Activated CD4-positive, alpha-beta T cell treated with anti-CD3 and anti-CD28 coated beads, Interleukin-2, Interleukin-4, amounts not matched to agents 100 ng/mL and 50 ng/mL, durations not matched to agents 16 hours and 8 hours (primary cell): ENCODE data around the gene METTL9.
"Not testable (repeated sequence)": the region's sequence is repeated elsewhere in the genome, so short reads cannot be mapped to it uniquely, and the experiment has no call there.

Experiments used
- DNase-seq: peaks from one replicate; pipeline ENCODE4 v3.0.0-alpha.2; 2020; ENCODE audit warnings: low spot score

Gene METTL9

DNA sequence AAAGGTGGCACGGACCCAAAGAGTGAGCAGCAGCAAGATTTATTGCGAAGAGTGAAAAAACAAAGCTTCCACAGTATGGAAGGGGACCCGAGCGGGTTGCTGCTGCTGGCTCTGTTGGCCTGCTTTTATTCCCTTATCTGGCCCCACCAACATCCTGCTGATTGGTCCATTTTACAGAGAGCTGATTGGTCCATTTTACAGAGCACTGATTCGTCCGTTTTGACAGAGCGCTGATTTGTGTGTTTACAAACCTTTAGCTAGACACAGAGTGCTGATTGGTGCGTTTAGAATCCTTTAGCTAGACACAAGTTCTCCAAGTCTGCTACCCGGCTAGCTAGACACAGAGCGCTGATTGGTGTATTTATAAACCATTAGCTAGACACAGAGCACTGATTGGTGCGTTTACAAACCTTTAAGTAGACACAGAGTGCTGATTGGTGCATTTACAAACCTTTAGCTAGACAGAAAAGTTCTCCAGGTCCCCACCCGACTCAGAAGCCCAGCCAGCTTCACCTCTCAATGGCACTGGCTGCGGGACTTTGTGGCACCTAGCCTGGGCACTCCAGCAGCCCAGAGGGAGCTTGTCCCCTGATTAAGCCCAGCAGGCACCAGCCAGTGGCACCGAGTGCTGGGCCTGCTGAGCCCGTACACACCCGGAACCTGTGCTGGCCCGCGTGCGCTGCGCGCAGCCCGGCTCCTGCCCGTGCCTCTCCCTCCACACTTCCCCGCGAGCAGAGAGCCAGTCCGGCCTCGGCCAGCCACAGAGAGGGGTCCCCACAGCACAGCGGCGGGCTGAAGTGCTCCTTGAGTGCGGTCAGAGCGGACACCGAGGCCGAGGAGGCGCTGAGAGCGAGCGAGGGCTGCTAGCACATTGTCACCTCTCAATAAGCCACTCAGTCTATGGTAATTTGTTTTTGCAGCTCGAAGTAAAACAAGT, 37.9 kb downstream of the METTL9 start:
- DNase-seq, result no peak

DNA sequence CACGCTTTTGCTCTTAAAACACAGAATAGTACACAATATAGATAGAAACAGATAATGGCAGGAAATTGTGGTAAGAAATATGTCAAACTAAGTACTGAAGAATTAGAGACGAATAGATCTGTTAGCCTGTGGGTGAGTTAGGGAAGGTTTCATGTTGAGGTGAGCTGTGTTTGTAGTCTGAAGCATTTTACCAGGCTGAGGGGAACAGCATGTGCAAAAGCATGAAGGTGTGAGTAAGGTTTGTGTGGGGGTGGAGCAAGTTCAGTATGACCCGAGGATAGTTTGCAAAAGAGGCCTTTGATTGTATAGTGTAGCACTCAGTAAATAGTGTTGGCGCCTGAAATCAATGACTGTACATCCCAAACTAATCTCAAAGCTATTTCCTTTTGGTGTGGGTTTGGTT, 39.2 kb downstream of the METTL9 start:
- DNase-seq, result peak; percentile 57

DNA sequence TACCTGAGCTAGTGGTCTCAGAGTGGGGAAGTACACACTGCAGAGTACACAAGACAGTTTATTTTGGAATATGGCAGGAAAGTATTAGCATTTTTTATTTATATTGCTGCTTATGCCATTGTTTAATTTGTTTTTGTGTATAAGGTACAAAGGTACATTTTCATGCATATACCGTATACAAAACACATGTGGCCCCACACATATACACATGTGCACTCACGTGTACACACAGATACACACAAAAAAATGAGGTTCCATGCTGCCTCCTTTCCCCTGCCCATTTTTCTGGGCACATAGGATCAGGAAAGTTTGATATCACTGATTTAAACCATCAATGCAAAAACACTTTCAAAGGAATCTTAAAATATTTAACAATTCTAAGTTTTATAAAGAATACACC, 40.1 kb downstream of the METTL9 start:
- DNase-seq, result no peak

DNA sequence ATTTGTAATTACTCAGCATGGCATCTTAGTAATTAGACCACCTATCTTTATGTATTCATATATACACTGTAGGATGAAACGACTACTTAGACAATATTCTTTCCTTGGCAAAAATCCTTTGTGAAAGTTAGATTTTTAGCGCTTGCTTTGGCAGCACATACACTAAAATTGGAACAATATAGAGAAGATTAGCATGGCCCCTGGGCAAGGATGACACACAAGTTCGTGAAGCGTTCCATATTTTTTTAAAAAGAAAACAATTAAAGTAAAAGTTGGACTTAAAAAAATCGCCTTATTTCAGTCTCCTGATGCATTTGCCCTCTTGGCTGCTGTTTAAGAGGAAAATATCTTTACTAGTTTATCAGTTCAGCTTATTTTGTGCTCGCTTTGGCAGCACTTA, 42.5 kb downstream of the METTL9 start:
- no peak for DNase-seq

DNA sequence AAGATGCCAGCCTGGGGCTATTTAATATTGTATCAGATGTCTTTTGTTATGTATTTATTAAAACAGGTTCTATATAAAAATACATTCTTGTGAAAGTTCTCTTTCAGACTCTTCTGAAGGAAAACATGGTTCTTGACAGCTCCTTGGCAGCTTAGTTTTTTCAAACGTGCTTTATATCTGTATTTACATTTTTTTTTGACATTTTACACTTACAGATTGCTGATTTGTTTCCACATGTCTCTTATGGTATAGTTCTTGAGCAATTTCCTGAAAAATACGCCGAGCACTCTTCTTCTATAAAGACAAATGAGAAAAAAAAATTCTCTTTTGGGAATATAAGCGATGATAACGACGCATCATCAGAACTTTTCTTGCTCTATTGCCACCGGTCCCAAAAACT, 43.5 kb downstream of the METTL9 start:
- no peak for DNase-seq

DNA sequence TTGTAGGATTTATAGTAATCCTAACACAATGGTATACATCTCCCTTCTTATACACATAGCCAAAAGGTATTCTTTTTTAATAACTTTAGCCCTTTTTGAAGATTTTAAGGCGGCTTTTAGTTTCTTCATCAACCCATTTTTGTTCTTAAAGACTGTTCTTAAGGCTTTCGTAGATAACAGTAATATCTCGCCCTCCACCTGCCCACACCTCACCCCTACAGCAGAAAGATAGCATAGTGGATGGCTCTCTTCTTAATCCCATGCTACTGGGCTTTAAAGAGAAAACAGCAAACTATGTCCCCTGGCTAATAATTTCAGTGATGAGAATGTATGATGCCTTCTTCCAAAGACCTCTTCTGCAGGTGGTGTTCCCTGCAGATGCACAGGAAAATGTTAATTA, 44.4 kb downstream of the METTL9 start:
- no peak for DNase-seq

DNA sequence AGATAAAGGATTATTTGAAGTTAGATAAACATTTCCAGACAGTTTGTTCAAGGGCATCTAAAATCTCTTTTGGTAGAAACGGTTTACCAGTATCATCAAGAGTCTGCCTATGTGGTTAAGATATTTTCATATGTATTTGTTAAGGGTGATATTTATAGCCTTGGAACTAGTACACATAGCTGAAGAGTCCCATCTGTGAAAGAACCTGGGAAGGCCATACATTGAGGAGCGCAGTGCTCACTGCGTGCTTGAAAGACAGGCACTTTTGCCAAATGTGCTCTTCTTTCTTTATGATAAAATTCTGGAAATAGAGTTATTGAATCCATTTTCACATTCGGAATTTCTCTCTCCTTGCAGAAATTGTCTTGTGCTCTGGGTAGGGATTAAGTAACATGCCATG, 45.3 kb downstream of the METTL9 start:
- DNase-seq, result no peak

DNA sequence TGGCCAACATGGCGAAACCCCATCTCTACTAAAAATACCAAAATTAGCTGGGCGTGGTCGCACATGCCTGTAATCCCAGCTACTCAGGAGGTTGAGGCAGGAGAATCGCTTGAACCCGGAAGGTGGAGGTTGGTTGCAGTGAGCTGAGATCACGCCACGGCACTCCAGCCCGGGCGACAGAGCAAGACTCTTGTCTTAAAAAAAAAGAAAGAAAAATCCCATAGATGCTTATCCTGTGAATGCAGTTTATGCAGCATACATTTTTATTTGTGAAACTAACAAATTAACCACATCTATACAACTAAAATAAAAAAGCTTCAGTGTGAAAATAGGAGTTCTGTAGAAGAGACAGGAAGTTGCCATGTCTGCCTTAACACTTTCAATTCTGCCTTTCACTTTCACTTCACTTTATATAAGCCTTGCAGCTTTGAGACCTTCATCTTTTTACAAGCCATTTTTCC, 45.9 kb downstream of the METTL9 start:
- peak; percentile 70 for DNase-seq

DNA sequence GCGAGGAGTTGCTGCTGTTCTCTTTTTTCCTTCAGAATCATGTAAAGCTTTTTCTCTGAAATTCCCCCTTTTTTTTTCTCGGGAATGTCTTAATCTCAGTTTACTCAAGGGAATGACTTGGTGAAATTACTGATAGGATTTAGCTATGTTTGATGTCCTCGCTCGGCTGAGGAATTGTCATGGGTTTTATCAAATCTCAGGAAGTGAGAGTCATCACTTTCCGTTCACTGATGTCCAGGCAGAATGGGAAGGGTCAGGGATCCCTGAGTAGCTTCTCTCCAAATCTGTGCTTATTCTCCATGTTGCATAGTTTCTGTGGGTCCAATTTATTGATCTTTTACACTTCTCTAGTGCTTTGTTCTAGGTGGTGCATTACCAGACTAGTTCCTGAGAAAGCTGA, 46.7 kb downstream of the METTL9 start:
- no peak for DNase-seq

DNA sequence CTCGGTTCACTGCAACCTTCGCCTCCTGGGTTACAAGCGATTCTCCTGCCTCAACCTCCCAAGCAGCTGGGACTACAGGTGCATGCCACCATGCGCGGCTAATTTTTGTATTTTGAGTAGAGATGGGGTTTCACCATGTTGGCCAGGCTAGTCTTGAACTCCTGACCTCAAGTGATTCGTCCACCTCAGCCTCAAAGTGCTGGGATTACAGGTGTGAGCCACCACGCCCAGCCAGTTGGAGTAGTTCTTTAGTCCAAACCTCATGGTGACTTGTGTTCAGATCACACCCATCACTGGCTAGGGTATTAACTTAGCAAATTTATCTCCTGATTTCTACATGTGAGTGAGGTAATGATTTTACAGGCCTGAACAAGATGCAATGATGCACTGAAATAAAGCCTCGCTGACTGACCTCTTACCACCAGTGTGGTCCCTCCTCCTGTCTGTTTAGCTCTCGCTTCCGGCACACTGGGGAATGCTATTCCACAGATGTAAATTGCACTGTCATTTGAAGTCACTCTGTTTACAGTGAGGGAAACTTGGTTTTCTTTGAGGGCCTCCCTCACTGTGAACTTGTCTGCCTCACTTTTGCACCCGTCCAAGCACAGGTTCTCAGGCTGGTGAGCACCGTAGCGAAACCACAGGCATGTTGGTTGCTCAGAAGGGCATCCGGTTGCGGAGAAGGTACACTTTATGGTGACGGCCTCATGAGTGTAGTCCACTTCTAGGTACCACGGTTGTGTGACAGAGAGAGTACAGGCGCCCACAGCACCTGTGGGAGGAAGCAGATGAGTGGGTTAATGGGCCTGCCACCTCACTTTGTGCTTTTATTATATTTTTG, 47.6 kb downstream of the METTL9 start:
- DNase-seq, result peak; percentile 88

DNA sequence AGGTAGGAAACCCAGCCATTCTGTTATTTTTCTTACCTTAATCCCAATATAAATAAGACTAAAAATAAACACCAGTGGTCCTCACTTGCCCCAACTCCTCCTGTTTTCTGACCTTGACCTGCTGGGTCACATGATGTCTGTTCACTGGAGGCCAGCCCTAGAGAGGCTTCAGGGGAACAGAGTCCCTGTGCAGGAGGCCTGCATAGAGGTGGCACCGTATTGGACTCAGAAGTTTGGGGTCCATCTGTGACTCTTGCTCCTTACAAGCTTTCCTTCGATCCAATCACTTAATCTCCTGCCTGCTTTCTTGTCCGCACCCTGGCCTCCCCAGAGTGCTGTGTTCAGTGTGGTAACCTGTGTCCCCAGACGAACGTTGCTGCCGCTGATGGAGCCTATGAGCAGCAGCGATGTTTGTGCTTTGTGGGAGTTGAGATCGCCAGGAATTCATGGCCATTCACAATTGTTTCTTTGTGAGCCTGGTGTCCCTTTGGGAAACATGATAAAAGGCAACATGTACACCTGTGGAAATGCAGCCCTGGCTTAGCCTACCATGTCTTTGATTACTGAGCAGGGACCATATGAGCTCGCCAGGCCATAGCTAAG, 48.3 kb downstream of the METTL9 start:
- DNase-seq, result no peak

DNA sequence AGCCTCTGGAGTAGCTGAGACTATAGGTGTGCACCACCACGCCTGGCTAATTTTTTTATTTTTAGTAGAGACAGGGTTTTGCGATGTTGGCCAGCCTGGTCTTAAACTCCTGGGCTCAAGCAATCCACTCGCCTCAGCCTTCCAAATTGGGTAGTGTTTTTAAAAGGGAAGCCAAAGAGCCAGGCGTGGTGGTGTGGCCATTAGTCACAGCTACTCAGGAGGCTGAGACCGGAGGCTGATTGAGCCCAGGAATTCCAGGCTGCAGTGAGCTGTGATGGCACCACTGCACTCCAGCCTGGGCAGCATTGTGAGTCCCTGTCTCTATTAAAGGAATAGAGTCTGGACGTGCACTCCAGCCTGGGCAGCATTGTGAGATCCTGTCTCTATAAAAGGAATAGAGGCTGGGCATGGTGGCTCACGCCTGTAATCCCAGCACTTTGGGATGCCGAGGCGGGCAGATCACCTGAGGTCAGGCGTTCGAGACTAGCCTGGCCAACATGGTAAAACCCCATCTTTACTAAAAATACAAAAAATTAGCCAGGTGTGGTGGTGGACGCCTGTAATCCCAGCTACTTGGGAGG, 50.5 kb downstream of the METTL9 start:
- DNase-seq, result not testable (repeated sequence)

DNA sequence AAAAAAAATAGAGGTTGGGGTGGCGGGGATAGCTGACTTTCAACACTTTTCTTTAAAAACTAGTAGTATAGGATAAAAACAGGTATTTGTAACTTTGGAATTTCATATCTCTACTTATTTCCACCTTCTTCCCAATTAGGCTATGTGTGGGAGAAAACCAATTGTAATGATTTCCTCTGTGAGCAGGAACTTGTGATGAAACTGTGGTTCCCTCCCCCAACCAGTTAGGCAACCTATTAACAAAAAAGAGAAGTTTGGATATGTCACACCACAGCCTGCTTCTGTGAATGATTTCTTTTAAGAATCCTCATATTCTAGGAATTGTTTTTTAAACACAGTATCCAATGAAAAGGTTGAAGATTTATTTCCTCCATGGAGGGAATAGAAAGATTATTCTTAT, 51.1 kb downstream of the METTL9 start:
- no peak for DNase-seq

DNA sequence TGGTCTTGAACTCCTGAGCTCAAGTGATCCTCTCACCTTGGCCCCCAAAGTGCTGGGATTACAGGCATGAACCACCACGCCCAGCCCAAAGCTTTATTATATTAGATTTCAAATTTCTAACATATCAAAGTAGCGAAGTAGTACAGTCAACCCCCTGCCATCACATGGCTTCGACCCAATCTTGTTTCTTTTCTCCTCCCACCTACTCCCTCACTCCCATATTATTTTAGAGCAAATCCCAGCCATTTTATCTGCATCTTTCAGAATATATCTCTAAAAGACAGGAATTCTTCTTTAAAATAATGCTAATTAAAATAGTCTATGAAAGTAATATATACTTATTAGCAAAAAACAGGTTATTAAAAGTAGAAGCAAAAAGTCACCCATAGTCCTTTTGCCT, 52.1 kb downstream of the METTL9 start:
- no peak for DNase-seq

DNA sequence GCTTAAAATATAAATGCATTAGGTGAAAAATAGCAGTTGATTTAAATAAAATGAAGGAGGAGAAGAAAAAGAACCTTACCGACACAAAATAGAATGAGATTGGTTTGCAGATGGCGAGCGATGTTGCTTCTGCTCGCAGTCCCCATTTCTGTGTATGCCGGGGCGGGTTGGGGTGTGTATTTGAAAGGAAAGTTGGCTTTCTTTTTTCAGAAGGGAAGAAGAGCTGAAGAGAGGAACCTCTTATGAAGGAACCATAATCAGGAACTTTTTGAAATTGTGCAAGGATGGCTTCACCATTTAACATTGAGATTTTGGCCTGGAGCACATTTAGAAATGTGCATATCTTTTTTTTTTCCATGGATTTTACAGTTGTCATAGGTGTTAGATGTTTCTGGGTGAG, 53.1 kb downstream of the METTL9 start, which contains the start of gene IGSF6:
TSS of gene IGSF6 (minus strand) at position 156 of the 400 bp plus-strand sequence. CDS start at position 146, 10 bp downstream.
- DNase-seq, result no peak

DNA sequence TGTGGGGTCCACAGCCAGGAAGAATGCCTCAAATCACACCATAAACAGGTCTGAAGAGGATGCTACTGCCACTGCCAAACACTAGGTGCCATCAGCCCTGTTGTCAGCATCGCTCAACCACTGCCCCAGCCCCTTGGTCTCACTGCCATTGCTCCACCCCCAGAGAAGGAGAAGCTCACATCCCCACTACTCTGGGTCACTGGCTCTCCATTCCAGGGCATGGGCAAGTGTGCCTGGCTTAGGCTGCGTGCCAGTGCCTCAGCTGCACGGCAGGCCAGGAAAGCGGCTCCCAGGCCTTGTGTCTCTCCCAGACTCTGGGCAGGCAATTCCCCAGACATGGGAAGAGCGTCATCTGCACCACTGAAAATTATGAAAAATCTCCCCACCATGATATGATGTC, 54.2 kb downstream of the METTL9 start:
- DNase-seq, result no peak

DNA sequence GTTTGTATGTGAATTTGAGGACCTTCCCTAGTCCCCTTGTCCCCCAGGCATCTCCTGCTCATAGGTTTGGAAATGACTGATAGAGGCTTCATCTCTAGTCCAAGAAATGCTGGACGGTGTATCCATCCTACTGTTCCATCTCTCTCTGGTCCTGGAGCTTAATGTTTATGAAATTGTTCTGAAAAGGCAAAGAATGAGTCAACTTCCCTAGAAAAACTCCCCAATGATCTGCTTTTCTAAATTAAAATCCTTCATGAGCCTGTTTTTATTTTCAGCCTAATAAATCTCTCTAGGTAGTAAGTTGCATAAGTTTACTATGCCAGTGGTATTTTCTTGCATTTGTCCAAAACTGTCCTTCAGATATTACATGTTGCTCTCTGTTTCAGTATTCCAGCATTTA, 55.1 kb downstream of the METTL9 start:
- DNase-seq, result no peak

DNA sequence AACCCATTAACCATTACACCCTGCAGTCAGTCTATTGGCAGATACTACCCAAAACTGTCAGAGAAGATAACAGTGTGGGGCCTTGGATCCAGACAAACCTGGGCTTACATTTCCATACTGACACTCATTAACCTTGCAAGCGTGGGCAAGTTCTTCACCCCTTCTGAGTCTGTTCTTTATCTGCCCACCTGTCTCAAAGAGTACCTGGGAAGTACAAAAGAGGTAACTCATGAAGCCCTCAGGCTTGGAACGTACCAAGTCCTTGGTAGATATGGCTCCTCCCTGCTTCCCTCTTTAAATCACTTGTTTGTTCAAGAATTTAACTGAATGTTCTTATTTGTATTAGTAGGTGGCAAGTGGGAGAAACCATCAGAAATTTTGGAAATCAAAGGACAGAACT, 55.5 kb downstream of the METTL9 start:
- no peak for DNase-seq

DNA sequence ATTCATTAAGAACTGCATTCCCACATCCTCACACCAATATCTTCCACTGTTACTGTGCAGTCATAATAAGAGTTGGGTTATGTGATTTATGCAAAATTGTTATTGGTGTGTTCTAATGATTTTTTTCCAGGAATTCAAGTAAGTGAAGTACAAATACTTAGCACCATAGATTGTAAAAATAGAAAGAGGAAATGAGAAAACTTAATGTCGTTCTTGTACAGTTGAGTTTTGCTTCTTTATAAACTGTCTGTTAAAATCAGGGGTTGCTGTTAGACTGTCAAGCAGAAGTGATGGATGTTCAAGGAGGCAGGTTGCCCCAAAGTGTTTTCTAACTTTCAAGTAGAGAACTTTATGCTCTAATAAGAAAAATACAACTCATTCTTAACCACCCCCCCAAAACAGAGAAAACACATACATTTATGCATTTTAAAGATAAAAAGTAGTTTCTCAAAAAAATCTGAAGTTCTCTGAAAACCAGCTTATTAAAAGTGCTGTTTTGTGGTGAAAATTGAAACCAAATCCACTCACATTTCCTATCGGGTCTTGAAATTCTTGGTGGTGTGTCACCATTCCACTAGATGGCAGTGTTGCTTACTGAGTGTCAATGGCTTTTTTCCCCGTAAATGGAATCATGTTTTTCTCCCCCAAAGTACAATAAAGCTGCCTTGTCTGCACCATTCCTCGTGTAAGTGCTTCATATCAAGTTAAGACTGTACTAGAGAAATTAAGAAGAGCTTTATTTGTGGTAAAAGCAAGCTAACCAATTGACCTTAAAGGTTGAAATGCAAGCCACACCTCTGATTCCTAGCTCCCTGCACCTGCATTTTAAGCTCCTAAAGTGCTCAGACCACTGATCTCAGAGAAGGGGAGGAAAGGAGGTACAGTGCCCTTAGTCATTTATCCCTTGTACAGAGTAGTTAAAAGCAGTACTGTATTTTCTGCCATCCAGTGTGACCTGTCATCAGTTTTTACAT, 57.7 kb downstream of the METTL9 start:
- peak; percentile 73 for DNase-seq

DNA sequence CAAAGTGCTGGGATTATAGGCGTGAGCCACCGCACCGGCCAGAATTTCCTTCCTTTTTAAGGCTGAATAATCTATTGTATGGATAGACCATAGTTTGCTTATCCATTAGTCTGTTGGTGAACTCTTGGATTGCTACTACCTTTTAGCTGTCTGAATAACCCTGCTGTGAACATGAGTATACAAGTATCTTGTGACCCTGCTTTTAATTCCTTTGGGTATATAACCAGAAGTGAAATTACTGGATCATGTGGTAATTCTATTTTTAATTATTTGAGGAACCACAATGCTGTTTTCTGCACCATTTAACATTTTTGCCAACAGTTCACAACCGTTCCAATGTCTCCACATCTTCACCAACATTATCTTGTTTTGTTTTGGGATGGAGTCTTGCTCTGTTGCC, 59.7 kb downstream of the METTL9 start:
- DNase-seq, result no peak
